ENCODE data around the gene LAMP5. TPM values are rescaled to one million over a fixed set of nuclear protein-coding genes. Genes with fewer than 3 reads are reported as not detected.
A peak's percentile ranks its signal among the peaks of the same experiment; 100 is the strongest.

The LAMP5 gene, protein sequence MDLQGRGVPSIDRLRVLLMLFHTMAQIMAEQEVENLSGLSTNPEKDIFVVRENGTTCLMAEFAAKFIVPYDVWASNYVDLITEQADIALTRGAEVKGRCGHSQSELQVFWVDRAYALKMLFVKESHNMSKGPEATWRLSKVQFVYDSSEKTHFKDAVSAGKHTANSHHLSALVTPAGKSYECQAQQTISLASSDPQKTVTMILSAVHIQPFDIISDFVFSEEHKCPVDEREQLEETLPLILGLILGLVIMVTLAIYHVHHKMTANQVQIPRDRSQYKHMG
- 1.6 TPM for total RNA-seq

DNA sequence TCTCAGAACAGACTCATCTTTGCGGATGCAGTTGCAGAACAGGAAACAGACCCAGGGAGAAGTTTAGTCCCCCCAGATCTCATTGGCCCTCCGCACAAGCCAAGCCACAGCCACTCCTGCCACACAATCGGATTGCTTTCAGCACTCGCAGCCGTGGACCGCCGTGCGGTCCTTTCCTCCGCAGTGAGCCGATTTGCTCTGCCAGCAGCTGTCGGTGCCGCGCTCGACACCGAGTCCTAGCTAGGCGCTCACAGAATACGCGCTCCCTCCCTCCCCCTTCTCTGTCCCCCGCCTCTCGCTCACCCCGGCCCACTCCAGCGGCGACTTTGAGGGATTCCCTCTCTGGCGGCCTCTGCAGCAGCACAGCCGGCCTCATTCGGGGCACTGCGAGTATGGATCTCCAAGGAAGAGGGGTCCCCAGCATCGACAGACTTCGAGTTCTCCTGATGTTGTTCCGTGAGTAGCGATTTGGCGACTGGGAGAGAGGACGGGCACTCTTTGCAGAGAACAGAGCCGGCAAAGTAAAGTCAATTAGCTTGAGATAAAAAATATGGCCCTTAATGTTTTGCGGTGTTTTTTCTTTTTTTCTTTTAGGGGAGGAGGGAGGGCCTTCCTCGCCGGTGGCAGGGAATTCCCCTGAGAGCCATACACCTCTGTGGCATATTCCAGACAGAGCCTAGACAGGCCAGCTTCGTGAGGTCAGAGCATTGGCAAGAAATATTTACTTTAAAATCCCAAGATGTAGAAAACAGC is at the start of gene LAMP5:
Gene LAMP5, plus strand, starts transcription at position 130 of the 753 bp plus-strand sequence. Its CDS starts 263 bp downstream, at position 393.
- DNase-seq (ENCODE audit: low spot score) (no peak), ATAC-seq (peak; percentile 51)
- intact Hi-C loops (cut with DNase I) = no loop called here

DNA sequence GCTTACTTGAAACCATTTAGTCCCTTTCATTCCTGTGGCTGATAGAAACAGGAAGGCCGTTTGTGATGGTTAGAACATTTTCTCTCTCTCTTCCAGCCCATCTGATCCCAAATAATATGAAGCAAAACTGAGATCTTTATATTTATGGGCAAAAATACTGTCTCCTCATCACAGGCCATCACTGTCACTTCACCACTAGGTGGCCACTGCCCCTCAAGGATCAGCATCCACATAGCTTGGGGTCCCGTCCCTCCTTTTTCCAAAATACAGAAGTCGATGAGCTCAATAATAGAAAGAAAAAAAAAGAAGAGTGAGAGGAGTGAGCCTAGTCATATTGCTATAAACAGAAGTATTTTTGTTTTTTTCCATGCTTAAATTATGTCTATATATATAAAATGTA is 46.4 kb upstream of the LAMP5 start:
- DNase-seq (ENCODE audit: low spot score) (no peak), ATAC-seq (no peak)
- intact Hi-C loops (cut with DNase I) = no loop called here

DNA sequence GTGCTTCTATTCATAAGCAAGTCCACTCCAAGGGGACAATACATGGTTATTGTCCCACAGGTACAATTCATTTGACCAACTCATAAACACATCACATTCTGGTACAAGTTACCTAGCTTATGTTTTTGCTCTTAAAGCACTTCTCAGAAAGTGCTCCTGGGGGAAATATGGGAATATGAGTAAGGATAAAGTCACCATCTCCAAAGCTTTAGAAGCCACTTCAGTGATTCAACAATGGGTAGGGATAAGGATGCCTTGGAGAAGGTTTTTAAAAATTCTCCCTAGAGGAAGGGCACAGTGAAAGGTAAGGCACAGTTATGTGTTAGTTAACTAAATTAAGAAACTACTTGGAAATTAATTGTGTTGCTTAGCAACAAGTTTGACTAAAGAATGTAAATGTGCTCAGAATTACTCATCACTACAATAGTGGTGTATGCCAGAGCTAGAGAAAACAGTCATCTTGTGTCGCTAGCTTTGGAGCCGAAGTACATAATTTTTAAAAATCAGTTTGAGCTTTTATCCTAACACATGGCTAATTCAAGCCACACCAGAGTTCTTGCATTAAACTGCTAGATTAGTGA is 39.5 kb upstream of the LAMP5 start:
- intact Hi-C loops (cut with DNase I) = no loop called here
- DNase-seq (ENCODE audit: low spot score) (no peak), ATAC-seq (no peak)

DNA sequence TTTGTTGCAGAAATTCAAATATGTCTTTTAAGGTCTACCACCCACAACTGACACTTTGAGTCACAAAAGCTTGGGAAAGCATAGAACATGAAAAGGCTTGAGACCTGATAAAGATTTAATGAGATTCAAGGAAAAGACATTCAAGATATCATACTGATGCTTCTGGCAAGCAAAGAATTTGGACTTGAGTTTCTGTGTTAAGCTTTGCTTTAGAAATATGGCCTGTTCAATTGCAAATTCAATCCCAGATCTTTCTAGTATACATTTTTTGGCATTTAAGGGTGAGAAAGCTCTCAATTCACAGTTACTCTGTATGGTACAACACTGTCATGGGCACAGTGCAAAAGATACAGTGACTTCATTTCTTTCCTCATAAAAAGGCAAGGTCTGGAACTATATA is 38.9 kb upstream of the LAMP5 start:
- intact Hi-C loops (cut with DNase I) = no loop called here
- ATAC-seq = no peak
- no peak for DNase-seq (ENCODE audit: low spot score)

DNA sequence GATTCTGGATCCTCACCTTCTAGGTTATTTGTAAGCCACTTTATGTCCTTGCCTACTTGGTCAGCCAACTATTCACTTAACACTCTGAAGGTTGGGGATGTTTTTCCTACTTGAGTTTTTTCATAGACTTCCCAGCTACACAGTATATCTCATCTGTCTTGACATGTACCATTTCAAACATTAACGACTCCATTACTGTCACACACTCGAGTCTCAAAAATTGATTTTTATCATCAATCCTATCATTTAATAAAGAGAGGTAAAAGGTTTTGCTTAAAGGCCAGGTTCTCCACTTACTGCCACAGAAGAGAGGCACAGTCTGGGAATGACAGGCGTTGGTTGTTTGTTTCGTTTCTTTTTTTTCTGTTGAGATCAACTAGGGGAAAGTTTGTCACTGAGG is 38.2 kb upstream of the LAMP5 start:
- no peak for DNase-seq (ENCODE audit: low spot score)
- intact Hi-C loops (cut with DNase I) = no loop called here
- ATAC-seq = no peak

DNA sequence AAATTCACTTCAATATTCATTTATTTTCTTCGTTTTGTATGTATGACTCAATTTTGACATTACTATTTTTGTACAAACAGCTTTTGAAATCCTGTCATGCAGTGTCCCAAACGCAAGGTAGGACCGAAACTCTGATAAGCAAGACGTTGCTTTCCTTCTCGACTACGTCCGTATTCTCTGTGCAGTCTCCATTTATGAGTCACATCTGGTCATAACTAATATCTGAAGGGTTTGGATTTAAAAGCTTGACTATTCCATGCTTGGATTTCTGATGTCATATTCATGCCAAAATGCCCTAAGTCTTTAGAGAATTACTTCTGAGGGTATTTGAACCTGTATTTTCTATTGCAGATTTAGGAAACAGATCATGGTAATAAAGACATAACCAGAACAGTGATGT is 37.8 kb upstream of the LAMP5 start:
- no peak for DNase-seq (ENCODE audit: low spot score)
- intact Hi-C loops (cut with DNase I) = no loop called here
- no peak for ATAC-seq

DNA sequence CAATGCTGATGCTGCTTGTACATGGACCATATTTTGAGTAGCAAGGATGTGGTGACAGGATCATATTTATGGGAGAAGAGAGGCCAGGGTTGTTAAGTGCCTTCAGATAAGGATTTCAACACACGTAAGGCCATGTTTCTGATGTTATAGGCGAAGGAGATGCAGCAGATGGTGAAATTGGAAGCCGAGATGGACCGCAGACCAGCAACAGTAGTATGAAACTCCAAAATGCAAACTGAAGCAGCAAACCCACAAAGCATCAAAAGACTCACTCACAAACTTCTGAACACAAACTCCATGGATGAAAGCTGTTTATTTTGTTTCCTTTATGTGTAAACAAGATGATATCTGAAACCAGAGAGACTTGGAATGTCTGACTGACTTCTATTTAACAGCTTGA is 35.6 kb upstream of the LAMP5 start:
- DNase-seq (ENCODE audit: low spot score) (no peak), ATAC-seq (no peak)
- intact Hi-C loops (cut with DNase I) = no loop called here

DNA sequence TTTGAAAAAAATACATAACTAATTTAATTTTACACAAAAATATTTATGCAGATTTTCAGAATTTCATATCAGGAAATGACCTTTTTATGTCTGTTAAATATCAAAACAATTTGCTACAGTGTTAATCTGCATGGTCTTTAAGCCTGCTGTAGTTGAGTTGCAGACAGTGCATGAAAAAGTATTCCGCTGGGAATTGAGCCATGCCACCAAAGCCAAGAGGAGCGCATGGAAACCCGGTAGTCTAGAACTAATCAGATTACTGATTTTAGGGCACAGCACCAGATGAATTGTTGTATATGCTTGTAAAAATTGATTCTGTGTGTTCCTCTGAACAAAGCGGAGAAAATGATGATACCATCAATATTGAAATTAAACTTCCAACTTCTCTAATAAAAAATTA is 34.3 kb upstream of the LAMP5 start:
- ATAC-seq = no peak
- intact Hi-C loops (cut with DNase I) = no loop called here

DNA sequence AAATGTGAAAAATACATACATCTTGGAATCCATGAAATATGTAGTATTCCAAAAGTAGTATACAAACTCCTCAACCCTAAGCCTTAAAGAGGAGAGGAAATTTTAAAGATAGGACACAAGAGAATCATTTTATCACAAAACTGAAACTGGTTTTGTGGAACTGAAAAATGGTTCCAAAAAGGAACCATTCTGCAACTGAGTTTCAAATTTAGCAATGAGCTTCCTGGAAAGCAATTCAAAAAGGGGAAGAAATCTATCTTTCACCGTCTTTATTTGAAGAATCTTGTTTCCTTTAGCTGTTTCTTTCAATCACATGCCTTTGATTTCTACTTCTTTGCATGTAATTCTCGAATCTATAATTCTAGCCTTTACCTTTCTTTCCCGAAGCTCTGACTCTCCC is 32.2 kb upstream of the LAMP5 start:
- intact Hi-C loops (cut with DNase I) = no loop called here
- ATAC-seq (no peak), DNase-seq (ENCODE audit: low spot score) (no peak)

More for the DNA sequence above, 34.3 kb upstream of the LAMP5 start:
- no peak for DNase-seq (ENCODE audit: low spot score)

DNA sequence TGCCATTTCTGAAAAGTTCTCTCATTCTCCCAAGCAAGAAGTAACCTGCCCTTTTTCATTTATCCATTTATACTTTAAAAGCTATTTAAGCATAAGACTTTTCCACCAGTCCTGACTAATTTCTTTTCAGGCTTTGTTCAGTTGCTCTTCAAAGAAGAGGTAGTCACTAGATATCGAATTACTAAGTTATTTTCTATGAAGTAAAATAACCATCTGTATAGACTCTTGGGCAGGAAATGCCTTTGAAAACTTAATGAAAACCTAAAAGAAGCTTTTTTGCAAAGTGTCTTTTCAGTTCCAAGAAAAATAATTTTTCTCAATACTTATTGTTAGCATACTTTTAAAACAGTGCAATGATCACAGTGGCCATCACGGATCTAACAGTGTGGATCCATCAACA is 31.3 kb upstream of the LAMP5 start:
- no peak for ATAC-seq
- intact Hi-C loops (cut with DNase I) = no loop called here
- no peak for DNase-seq (ENCODE audit: low spot score)

DNA sequence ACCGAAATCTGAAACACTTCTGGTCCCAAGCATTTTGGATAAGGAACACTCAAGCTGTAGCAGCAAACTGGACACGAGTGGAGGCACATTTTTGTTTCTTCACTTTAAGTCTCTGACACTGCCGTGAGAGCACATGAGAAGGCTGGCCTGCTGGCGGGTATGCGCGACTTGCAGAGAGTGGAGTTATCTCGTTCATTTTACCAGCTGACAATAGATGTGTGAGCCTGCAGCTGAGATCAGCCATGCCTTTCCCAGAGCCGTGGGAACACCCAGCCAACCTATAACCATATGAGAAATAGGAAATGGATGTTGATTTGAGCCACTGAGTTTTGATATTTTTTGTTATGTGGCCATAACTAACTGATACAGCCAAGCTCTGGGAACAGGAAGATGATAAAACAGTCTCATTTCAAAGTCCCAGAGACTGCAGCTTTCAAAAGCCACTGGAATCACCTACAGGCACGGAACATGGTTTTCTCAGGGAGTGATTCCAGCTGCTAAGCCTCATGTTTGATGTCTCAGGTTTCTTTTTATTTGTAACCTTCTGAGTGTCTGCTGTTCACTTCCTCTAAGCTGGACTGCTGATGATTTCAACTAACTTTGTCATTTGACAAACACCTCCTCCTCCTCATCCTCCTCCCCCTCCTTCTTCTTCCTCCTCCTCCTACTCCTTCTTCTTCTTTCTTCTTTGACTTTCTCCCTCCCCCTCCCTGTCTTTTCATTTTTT is 28.6 kb upstream of the LAMP5 start:
- DNase-seq (ENCODE audit: low spot score) (no peak), ATAC-seq (no peak)
- intact Hi-C loops (cut with DNase I) = no loop called here

DNA sequence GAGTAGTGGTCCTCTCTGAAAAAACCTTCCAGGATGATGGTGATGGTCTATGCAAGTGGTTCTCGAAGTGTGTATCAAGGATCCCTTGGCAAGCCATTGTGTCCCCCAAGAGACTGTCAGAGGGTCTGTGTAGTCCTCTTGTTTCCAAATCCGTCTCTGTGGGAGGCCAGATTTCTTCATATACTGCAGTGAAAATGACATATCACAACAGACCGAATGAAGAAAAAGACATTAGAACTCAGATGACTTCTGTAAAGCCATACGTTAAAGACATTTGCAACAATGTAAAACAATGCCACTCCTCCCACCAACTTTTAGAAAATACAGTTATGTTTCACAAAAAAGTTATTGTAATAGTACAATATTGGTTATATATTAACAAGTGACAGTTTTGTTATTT is 27.2 kb upstream of the LAMP5 start:
- intact Hi-C loops (cut with DNase I) = no loop called here
- ATAC-seq = no peak
- no peak for DNase-seq (ENCODE audit: low spot score)

DNA sequence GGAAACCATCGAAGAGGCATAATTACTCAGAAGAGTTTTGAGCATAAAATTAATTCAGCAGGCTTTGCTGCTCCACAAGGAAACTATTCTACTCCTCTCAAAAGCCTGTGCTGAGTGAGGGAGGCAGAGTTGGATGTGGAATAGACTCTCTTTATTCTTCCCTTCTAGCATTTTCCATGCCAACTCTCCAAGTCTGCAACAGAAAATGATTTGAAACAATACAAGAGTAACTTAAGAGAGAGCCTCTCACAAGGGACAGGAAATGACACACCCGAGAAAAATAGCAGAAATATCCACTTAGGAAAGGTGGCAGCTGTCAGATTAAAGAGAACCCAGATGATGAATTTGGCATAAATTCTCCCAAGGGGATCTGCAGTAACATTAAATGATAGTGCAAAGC is 26.3 kb upstream of the LAMP5 start:
- DNase-seq (ENCODE audit: low spot score) = no peak
- ATAC-seq = peak; percentile 41
- intact Hi-C loops (cut with DNase I) = no loop called here

DNA sequence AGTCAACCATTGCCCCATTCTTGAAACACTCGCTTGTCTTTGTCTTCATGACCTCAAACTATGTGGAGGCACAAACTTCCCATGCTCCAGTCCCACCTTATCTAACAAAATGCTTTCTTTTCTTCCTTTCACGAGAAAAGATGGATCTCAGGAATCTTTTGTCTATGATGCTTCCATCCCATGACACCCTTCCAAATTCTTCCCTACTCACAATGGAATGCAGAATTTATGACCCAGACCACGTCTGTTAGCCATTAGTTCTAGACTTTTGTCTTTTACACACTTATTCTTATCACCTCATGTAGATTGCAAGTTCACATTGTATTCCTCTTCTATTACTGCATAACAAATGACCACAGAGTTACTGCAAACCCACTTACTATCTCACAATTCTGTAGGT is 24.2 kb upstream of the LAMP5 start:
- no peak for ATAC-seq
- intact Hi-C loops (cut with DNase I) = no loop called here
- DNase-seq (ENCODE audit: low spot score) = no peak

DNA sequence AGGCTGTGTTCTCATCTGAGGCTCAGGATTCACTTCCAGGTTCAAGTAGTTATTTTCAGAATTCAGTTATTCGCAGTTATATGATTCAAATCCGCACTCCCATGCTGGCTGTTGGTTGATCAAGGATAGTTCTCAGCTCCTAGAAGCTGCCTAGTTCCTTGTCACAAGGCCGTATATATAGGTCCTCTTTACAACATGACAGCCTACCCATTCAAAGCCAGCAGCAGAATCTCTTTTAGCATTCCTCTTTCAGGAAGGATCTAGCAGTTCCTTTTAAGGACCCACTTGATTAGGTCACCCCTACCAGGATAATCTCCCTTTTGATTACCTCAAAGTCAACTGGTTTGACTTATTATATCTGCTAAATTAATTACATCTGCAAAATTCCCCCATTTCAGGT is 23.8 kb upstream of the LAMP5 start:
- ATAC-seq = no peak
- intact Hi-C loops (cut with DNase I) = no loop called here
- DNase-seq (ENCODE audit: low spot score) = no peak

DNA sequence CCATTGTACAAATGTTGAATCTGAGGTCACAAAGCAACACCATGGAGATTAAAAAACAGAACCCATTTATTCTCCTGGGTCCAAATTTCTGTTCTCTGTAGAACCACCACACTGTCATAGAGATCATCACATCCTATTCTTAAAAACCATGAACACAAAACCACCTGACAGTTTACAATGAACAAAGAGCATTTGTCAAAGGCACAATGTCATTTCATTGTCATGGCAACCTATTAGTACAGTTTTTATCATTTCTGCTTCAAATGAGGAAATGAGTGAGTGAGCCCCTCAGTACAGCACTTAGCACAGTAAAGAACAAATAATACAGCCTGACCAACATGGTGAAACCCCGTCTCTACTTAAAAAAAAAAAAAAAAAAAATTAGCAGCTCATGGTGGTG is 23.1 kb upstream of the LAMP5 start:
- DNase-seq (ENCODE audit: low spot score) (no peak), ATAC-seq (no peak)
- intact Hi-C loops (cut with DNase I) = no loop called here

DNA sequence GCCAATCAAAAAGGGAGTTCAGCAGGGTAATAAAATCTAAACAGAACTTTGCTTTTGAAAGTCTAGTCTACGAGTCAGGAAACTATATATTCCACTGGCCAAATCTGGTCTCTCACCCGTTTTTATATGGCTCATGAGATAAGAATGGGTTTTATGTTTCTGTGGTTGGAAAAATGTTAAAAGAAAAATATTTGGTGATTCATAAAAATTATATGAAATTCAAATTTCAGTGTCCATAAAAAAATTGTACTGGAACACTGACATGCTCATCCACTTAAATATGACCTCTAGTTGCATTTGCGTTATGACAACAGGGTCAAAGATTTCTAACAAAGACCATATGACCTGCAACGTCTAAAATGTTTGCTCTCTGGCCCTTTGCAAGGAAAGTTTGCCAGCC is 22.3 kb upstream of the LAMP5 start:
- DNase-seq (ENCODE audit: low spot score) (no peak), ATAC-seq (no peak)
- intact Hi-C loops (cut with DNase I) = no loop called here

DNA sequence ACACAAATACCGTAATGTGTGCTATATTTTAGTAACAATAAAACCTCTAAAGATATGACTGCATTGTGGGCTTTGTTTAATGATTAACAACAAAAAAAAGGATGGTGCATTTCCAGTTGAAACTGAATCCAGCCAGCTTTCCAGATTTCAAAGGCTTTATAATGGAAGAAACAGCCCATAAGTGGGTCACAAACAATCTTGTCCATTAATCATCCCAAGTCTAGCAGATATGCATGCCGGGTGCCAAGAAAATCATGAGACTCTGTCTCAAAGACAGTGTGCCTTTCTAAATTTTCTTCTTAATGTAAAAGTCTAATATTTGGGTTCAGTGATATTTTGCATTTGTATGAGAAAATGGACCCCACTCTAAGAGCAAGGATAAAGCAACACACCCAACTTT is 20.6 kb upstream of the LAMP5 start:
- intact Hi-C loops (cut with DNase I) = no loop called here
- no peak for DNase-seq (ENCODE audit: low spot score)
- no peak for ATAC-seq

DNA sequence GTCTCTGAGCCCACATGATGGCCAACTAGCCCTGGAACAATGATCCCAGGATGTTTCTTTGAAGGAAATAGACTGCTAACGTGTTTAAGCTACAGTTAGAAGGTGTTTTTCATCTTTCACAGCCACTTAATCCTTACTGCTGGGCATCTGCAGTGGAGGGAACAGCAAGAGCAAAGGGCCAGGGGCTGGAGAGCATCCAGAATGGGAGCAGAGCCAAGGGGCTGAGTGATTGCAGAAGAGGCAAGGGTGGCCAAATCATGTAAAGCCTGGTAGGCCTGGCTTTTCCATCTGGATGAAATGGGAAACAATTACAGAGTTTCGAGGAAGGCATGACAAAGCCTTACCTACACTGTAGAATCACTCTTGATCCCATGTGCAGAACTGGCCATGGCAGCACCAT is 18.7 kb upstream of the LAMP5 start:
- ATAC-seq (no peak), DNase-seq (ENCODE audit: low spot score) (no peak)
- intact Hi-C loops (cut with DNase I) = no loop called here

DNA sequence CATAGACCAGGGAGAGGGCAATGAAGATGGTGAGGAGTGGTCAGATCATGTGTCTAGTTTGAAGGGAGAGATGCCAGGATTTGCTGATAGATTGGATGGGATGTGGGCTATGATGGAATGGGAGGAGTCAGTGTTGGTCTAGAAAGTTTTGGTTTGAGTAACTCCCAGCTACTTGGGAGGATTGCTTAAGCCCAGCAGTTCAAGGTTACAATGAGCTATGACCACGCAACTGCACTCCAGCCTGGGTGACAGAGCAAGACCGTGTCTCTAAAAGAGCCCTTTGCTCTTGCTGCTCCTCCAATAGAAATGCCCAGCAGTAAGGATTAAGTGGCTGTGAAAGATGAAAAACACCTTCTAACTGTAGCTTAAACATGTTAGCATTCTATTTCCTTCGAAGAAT is 18.2 kb upstream of the LAMP5 start:
- intact Hi-C loops (cut with DNase I) = no loop called here
- DNase-seq (ENCODE audit: low spot score) (no peak), ATAC-seq (no peak)
